Common myeloid progenitor, CD34-positive (primary cell): ENCODE results near the gene NFIB.

Experiments
- CTCF ChIA-PET: fragments of 350-600 bp; sonication (Branson Sonifier 250); formaldehyde crosslinking; loops from one replicate; lab custom pipeline; 2021; ENCODE audit warnings: antibody characterized with exemption; lab: Charles Lee
- POLR2A ChIA-PET: fragments of 350-600 bp; sonication (Branson Sonifier 250); formaldehyde crosslinking; loops from one replicate; lab custom pipeline; 2021; ENCODE audit warnings: antibody characterized with exemption; lab: Charles Lee
- DNase-seq, 3 donors: peaks; one replicate each; pipeline versions ENCODE4 v3.0.0 to v3.0.0-alpha.2; 2013
- H3K27ac ChIP-seq, 2 experiments: 1 replicate in 1 of 2; 2 replicates in 1 of 2; pipeline ENCODE4 v1.7.0; 2013; ENCODE audit warnings: inconsistent platforms in 2 of 2, low read length in 2 of 2, mild to moderate bottlenecking in 2 of 2, low read depth in 1 of 2, moderate library complexity in 1 of 2; ENCODE audit not compliant: severe bottlenecking in 2 of 2, insufficient read depth in 1 of 2, poor library complexity in 1 of 2
- H3K27me3 ChIP-seq, 5 experiments: replicated peaks in 2 of 5; 1 replicate in 3 of 5; 2 replicates in 2 of 5; pipeline versions ENCODE4 v1.6.1 to v1.7.0; 2013; ENCODE audit warnings: low read length in 4 of 5, mild to moderate bottlenecking in 2 of 5, moderate library complexity in 2 of 5, inconsistent platforms in 1 of 5; ENCODE audit not compliant: insufficient read depth in 5 of 5, control insufficient read depth in 4 of 5
- H3K36me3 ChIP-seq, 4 experiments: 1 replicate in 2 of 4; 2 replicates in 2 of 4; pipeline versions ENCODE4 v1.6.1 to v1.7.0; 2013; ENCODE audit warnings: low read length in 3 of 4, control low read depth in 1 of 4, mild to moderate bottlenecking in 1 of 4; ENCODE audit not compliant: control insufficient read depth in 4 of 4, insufficient read depth in 4 of 4
- H3K4me1 ChIP-seq, 4 experiments: 1 replicate in 3 of 4; 2 replicates in 1 of 4; pipeline versions ENCODE4 v1.6.1 to v1.7.1; 2013; ENCODE audit warnings: low read length in 3 of 4, mild to moderate bottlenecking in 3 of 4, control low read depth in 1 of 4, inconsistent platforms in 1 of 4, moderate library complexity in 1 of 4; ENCODE audit not compliant: control insufficient read depth in 4 of 4, insufficient read depth in 4 of 4; ENCODE audit errors: control extremely low read depth in 1 of 4
- H3K4me3 ChIP-seq, 7 experiments: 1 replicate in 4 of 7; 2 replicates in 3 of 7; pipeline versions ENCODE4 v1.5.1 to v1.7.0; 2013; ENCODE audit warnings: mild to moderate bottlenecking in 7 of 7, low read length in 6 of 7, moderate library complexity in 6 of 7, inconsistent platforms in 2 of 7, low read depth in 2 of 7, control low read depth in 1 of 7; ENCODE audit not compliant: insufficient read depth in 4 of 7, control insufficient read depth in 1 of 7; ENCODE audit errors: extremely low read depth in 1 of 7
- H3K9me3 ChIP-seq, 5 experiments: 1 replicate in 4 of 5; 2 replicates in 1 of 5; pipeline versions ENCODE4 v1.6.1 to v1.7.1; 2013; ENCODE audit warnings: low read length in 4 of 5, mild to moderate bottlenecking in 2 of 5, inconsistent platforms in 1 of 5, low read depth in 1 of 5, moderate library complexity in 1 of 5; ENCODE audit not compliant: control insufficient read depth in 4 of 5, insufficient read depth in 2 of 5; ENCODE audit errors: control extremely low read depth in 1 of 5
- WGBS: methylation state at CpG from one replicate; pipeline ENCODE4 v1.1.5; 2013; ENCODE audit not compliant: insufficient coverage; 5-methylcytosine and 5-hydroxymethylcytosine counted together

The NFIB gene

GRCh38 chr9:14238079-14238478 is 75.9 kb downstream of the NFIB start:
- no peak for DNase-seq
- no peaks in the 10 kb centered on the region for H3K36me3 ChIP-seq
- ChIA-PET CTCF (no interaction called here), POLR2A (no interaction called here)
- peaks cover 0 to 2% (median 0%) of the 10 kb centered on the region in 5 experiments for H3K27me3 ChIP-seq
- H3K9me3 ChIP-seq: no peaks in the 10 kb centered on the region
- no peak overlapping the region for H3K4me3 ChIP-seq
- H3K27ac ChIP-seq: no peak overlapping the region
- 88% methylated on average over 2 of the region's 3 CpGs for WGBS
- H3K4me1 ChIP-seq: no peaks in the 10 kb centered on the region

GRCh38 chr9:14236591-14236990 is 77.3 kb downstream of the NFIB start:
- ChIA-PET POLR2A (no interaction called here), CTCF (no interaction called here)
- H3K36me3 ChIP-seq: no peaks in the 10 kb centered on the region
- DNase-seq: no peak
- no peaks in the 10 kb centered on the region for H3K4me1 ChIP-seq
- H3K27ac ChIP-seq: no peak overlapping the region
- WGBS: no CpG with 5 or more reads among the region's 1 CpG
- H3K4me3 ChIP-seq: no peak overlapping the region
- no peaks in the 10 kb centered on the region for H3K9me3 ChIP-seq
- H3K27me3 ChIP-seq: peaks cover 0 to 2% (median 0%) of the 10 kb centered on the region in 5 experiments

- DNase-seq: no peak
- Histone ChIP-seq H3K36me3 (no peaks in the 10 kb centered on the region), H3K9me3 (no peaks in the 10 kb centered on the region), H3K27ac (no peak overlapping the region), H3K4me3 (no peak overlapping the region), H3K27me3 (peaks cover 0 to 2% (median 0%) of the 10 kb centered on the region in 5 experiments), H3K4me1 (no peaks in the 10 kb centered on the region)
- POLR2A ChIA-PET: no interaction called here
- WGBS: 96% methylated on average over 7 of the region's 8 CpGs
- CTCF ChIA-PET: no interaction called here
Observed at GRCh38 chr9:14232111-14232510, 81.8 kb downstream of the NFIB start.

DNA sequence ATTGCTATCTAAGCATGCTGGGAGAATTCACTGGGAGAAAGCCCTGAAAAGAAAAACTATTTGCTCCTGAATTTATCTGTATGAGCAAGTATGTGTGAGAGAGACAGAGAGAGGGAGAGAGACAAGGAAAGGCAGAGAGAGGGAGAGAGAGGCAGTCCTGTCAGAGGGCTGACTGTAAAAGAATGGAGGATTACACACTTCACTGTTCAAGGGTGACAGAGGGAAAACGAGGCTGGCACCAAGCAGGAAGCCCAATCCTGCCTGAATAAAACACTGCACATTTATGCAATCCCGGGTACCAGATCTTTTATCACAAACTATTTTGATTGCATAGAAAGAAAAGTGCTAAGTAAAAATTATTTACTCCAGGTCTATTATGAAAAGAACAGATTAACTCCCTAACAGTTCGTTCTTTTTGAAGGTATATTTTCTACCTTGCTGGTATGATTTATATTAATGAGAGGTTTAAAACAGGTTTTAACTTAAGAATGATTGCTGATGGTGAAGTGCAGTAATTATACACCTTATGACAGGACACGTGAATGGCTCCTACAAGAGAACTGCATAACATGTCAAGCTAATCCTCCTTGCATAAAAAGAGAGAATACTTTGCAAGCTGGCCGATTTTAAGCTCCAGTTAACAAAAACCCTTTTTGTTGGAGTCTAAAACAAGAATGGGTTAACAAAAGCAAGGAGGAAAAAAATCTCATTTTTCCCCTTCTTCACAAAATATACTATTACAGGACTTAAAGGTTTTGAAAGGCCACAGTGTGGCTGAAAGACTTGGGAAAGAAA is 82.5 kb downstream of the NFIB start:
- ChIA-PET POLR2A (no interaction called here), CTCF (no interaction called here)
- Histone ChIP-seq H3K9me3 (no peaks in the 10 kb centered on the region), H3K36me3 (no peaks in the 10 kb centered on the region), H3K27ac (no peak overlapping the region), H3K4me3 (no peak overlapping the region), H3K27me3 (peaks cover 0 to 2% (median 0%) of the 10 kb centered on the region in 5 experiments), H3K4me1 (no peaks in the 10 kb centered on the region)
- DNase-seq: no peak
- no CpG with 5 or more reads among the region's 5 CpGs for WGBS

DNA sequence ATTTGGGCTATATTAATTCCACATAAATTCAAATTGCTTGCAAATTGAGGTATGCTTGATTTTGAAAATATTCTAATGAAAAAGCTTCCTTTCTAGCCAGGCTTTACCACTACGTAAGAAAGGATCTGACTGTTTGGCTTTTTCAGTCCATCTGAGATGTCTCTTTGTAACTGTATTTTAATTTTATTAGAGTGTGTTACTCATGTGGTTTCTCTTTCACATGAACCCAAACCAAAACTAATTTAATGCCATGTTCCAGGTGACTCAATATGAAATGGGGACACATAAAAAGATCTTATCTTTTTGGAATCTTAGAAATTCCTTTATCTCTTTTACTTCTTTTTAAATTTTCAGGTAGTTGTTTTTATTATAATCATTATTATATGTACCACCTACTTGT is 85.3 kb downstream of the NFIB start:
- ChIA-PET POLR2A (no interaction called here), CTCF (no interaction called here)
- Histone ChIP-seq H3K9me3 (no peaks in the 10 kb centered on the region), H3K4me1 (no peaks in the 10 kb centered on the region), H3K27ac (no peak overlapping the region), H3K4me3 (no peak overlapping the region), H3K27me3 (no peaks in the 10 kb centered on the region), H3K36me3 (no peaks in the 10 kb centered on the region)
- no peak for DNase-seq
- WGBS: no CpG with 5 or more reads among the region's 1 CpG

GRCh38 chr9:14226855-14227532 is 86.9 kb downstream of the NFIB start:
- Histone ChIP-seq H3K27ac (no peak overlapping the region), H3K36me3 (no peaks in the 10 kb centered on the region), H3K27me3 (no peaks in the 10 kb centered on the region), H3K4me1 (no peaks in the 10 kb centered on the region), H3K9me3 (no peaks in the 10 kb centered on the region), H3K4me3 (no peak overlapping the region)
- ChIA-PET CTCF (no interaction called here), POLR2A (no interaction called here)
- DNase-seq: no peak
- 95% methylated on average over 3 of the region's 11 CpGs for WGBS

DNA sequence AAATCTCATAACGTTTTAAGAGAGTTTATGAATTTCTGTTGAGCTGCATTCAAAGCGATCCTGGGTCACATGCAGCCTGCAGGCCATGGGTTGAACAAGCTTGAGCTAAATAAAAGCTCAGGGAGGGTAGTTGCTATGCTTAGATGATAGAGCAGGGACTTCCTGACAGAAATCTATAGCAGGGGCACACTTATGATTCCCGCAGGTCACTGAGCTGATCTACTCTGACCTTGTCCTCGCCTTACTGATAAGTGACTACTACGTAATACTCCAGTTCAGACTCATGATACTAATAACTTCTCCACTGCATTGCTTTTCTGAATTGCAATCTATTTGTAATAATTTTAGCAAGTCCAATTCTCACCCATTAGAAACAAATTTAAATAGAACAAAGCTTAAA is 90.9 kb downstream of the NFIB start:
- DNase-seq: no peak
- Histone ChIP-seq H3K4me3 (no peak overlapping the region), H3K27me3 (no peaks in the 10 kb centered on the region), H3K9me3 (no peaks in the 10 kb centered on the region), H3K36me3 (no peaks in the 10 kb centered on the region), H3K4me1 (no peaks in the 10 kb centered on the region), H3K27ac (no peak overlapping the region)
- POLR2A ChIA-PET: no interaction called here
- CTCF ChIA-PET: interaction anchor here (0.8 kb wide), 1 partner anchor 11 kb away, joined by 3 read pairs; no protein-coding TSS in a partner anchor
- 100% methylated on average over 3 of the region's 5 CpGs for WGBS
